Measurements from ENCODE around the gene STRA6.

Gene STRA6

GRCh38 chr15:74227968-74228722 is 25.6 kb upstream of the STRA6 start:
- no peak for DNase-seq

- DNase-seq = no peak
Measured at GRCh38 chr15:74226761-74227540, 24.4 kb upstream of the STRA6 start.

GRCh38 chr15:74225928-74226327 is 23.3 kb upstream of the STRA6 start:
- no peak for DNase-seq

GRCh38 chr15:74222240-74223119 is 19.9 kb upstream of the STRA6 start:
- DNase-seq = no peak

- DNase-seq = no peak
Measured at GRCh38 chr15:74221399-74222239, 19.0 kb upstream of the STRA6 start.

GRCh38 chr15:74220475-74221248 is 18.1 kb upstream of the STRA6 start:
- no peak for DNase-seq

- no peak for DNase-seq
Measured at GRCh38 chr15:74217907-74218885, 15.6 kb upstream of the STRA6 start.

GRCh38 chr15:74216949-74217348 is 14.4 kb upstream of the STRA6 start:
- no peak for DNase-seq

GRCh38 chr15:74215958-74216357 is 13.4 kb upstream of the STRA6 start:
- DNase-seq = no peak

GRCh38 chr15:74214324-74215021 is 11.9 kb upstream of the STRA6 start:
- DNase-seq = no peak

- DNase-seq = no peak
Measured at GRCh38 chr15:74213858-74214284, 11.3 kb upstream of the STRA6 start.

- DNase-seq = no peak
Measured at GRCh38 chr15:74212494-74212893, 9.9 kb upstream of the STRA6 start.

GRCh38 chr15:74211656-74212055 is 9.1 kb upstream of the STRA6 start:
- DNase-seq = no peak

- DNase-seq = no peak
Measured at GRCh38 chr15:74210729-74211128, 8.1 kb upstream of the STRA6 start.

- no peak for DNase-seq
Measured at GRCh38 chr15:74209997-74210671, 7.5 kb upstream of the STRA6 start.

- no peak for DNase-seq
Measured at GRCh38 chr15:74209560-74209958, 7.0 kb upstream of the STRA6 start.

GRCh38 chr15:74208901-74209559 is 6.4 kb upstream of the STRA6 start:
- no peak for DNase-seq

GRCh38 chr15:74208496-74208895 is 5.9 kb upstream of the STRA6 start:
- no peak for DNase-seq
